Breast epithelium (tissue), 4 donors: ENCODE data around the gene KRTCAP2. TPM values are rescaled to one million over a fixed set of nuclear protein-coding genes. Genes with fewer than 3 reads are reported as not detected.

ENCODE experiments used
- DNase-seq, 2 donors: peaks; one replicate each; pipeline ENCODE4 v3.0.0-alpha.2; 2019; ENCODE audit warnings: low spot score in 2 of 2
- H3K27ac ChIP-seq, 2 donors: fragments of 200-600 bp; sonication (generic) in 1 of 2; one replicate each; pipeline ENCODE4 v1.5.1; 2016 to 2019; ENCODE audit warnings: mild to moderate bottlenecking in 1 of 2
- H3K27me3 ChIP-seq, 2 donors: fragments of 200-600 bp; sonication (generic) in 1 of 2; one replicate each; pipeline versions ENCODE4 v1.5.1 to v1.6.0; 2017 to 2019; ENCODE audit warnings: control low read depth in 1 of 2, mild to moderate bottlenecking in 1 of 2
- H3K36me3 ChIP-seq: fragments of 200-600 bp; one replicate; pipeline ENCODE4 v1.5.1; 2019
- H3K4me1 ChIP-seq, 2 donors: fragments of 200-600 bp; sonication (generic); one replicate each; pipeline ENCODE4 v1.5.1; 2016 to 2019; ENCODE audit warnings: control low read depth in 1 of 2
- H3K4me3 ChIP-seq, 3 donors: fragments of 200-600 bp; sonication (generic); 1 replicate in 2 of 3; 2 replicates in 1 of 3; pipeline ENCODE4 v1.5.1; 2016 to 2019; ENCODE audit warnings: mild to moderate bottlenecking in 3 of 3, moderate library complexity in 2 of 3
- H3K9me3 ChIP-seq, 2 donors: fragments of 200-600 bp; sonication (generic) in 1 of 2; one replicate each; pipeline ENCODE4 v1.5.1; 2016 to 2019; ENCODE audit warnings: control low read depth in 1 of 2
- CTCF ChIP-seq, 3 donors: fragments of 450-650 bp; IDR thresholded peaks; one replicate each; pipeline ENCODE4 v1.5.1; 2016 to 2017; ENCODE audit warnings: antibody characterized with exemption in 3 of 3, mild to moderate bottlenecking in 3 of 3, moderate library complexity in 3 of 3
- POLR2A ChIP-seq: fragments of 450-650 bp; IDR thresholded peaks from one replicate; pipeline ENCODE4 v1.6.1; 2016; ENCODE audit warnings: antibody characterized with exemption, mild to moderate bottlenecking, moderate library complexity
- POLR2AphosphoS5 ChIP-seq, 3 donors: sonication (generic); formaldehyde crosslinking; IDR thresholded peaks; one replicate each; pipeline ENCODE4 v1.6.1; 2017; ENCODE audit warnings: antibody characterized with exemption in 3 of 3
- intact Hi-C: fragments of 100-400 bp; cut with DNase I; formaldehyde crosslinking; loops from one replicate; pipeline ENCODE4 v1.15.1; 2023; ENCODE audit warnings: low total_unique reads
- total RNA-seq, 3 donors: library from RNA; depleted of rRNA; stranded (reverse); fragments of >200 nt; gene quantifications; one replicate each; pipeline ENCODE4 v1.1.0, GENCODE V29; 2016

Gene KRTCAP2
- total RNA-seq, 3 donors from 2014 or later: 104 to 147 (median 131) TPM

- no peak for TF ChIP-seq POLR2AphosphoS5 (IDR thresholded peaks at IDR 0.05)
- no peak for TF ChIP-seq POLR2A
- no peak for TF ChIP-seq CTCF (IDR thresholded peaks at IDR 0.05)
- Histone ChIP-seq H3K36me3 (no peaks in the 10 kb centered on the region), H3K27ac (peak overlapping the region; percentile 85 to 94), H3K27me3 (no peaks in the 10 kb centered on the region), H3K9me3 (no peaks in the 10 kb centered on the region), H3K4me3 (peak overlapping the region in 1 of 3 donors; percentile 8), H3K4me1 (peaks cover 0 to 13% of the 10 kb centered on the region in 2 donors)
- peak in 1 of 2 donors; percentile 50 for DNase-seq
- intact Hi-C loops: no loop called here
These were observed 4.8 kb upstream of the KRTCAP2 start for GRCh38 chr1:155177918-155178281.

- intact Hi-C loops: no loop called here
- TF ChIP-seq POLR2AphosphoS5 (IDR thresholded peaks at IDR 0.05) (peak in 1 of 3 donors; percentile 34), POLR2A (no peak)
- H3K27ac ChIP-seq: peak overlapping the region; percentile 85 to 94
- H3K36me3 ChIP-seq: no peaks in the 10 kb centered on the region
- H3K4me3 ChIP-seq: peak overlapping the region in 1 of 3 donors; percentile 26
- no peaks in the 10 kb centered on the region for H3K27me3 ChIP-seq
- H3K9me3 ChIP-seq: no peaks in the 10 kb centered on the region
- H3K4me1 ChIP-seq: peaks cover 0 to 14% of the 10 kb centered on the region in 2 donors
- peak; percentile 84 to 87 for DNase-seq
These were observed 4.3 kb upstream of the KRTCAP2 start for GRCh38 chr1:155177192-155177917.

- Histone ChIP-seq H3K27me3 (no peaks in the 10 kb centered on the region), H3K9me3 (no peaks in the 10 kb centered on the region), H3K36me3 (no peaks in the 10 kb centered on the region), H3K4me1 (peaks cover 0 to 16% of the 10 kb centered on the region in 2 donors), H3K27ac (peak overlapping the region; percentile 85 to 94), H3K4me3 (peak overlapping the region in 1 of 3 donors; percentile 26)
- TF ChIP-seq POLR2A (no peak), POLR2AphosphoS5 (IDR thresholded peaks at IDR 0.05) (peak in 1 of 3 donors; percentile 32), CTCF (IDR thresholded peaks at IDR 0.05) (peak; percentile 93 to 97 (median 94))
- intact Hi-C loops: no loop called here
- peak; percentile 78 to 91 for DNase-seq
These were observed 3.5 kb upstream of the KRTCAP2 start for GRCh38 chr1:155176544-155177071.

GRCh38 chr1:155175927-155176371, 2.8 kb upstream of the KRTCAP2 start:
- TF ChIP-seq POLR2A (no peak), POLR2AphosphoS5 (IDR thresholded peaks at IDR 0.05) (no peak), CTCF (IDR thresholded peaks at IDR 0.05) (no peak)
- intact Hi-C loops: no loop called here
- H3K36me3 ChIP-seq: no peaks in the 10 kb centered on the region
- H3K27ac ChIP-seq: peak overlapping the region in 1 of 2 donors; percentile 85
- peaks cover 0 to 16% of the 10 kb centered on the region in 2 donors for H3K4me1 ChIP-seq
- no peak overlapping the region for H3K4me3 ChIP-seq
- DNase-seq: peak in 1 of 2 donors; percentile 51
- no peaks in the 10 kb centered on the region for H3K9me3 ChIP-seq
- no peaks in the 10 kb centered on the region for H3K27me3 ChIP-seq

- Histone ChIP-seq H3K27ac (no peak overlapping the region), H3K4me3 (no peak overlapping the region), H3K36me3 (no peaks in the 10 kb centered on the region), H3K9me3 (no peaks in the 10 kb centered on the region), H3K4me1 (peaks cover 0 to 16% of the 10 kb centered on the region in 2 donors), H3K27me3 (no peaks in the 10 kb centered on the region)
- intact Hi-C loops: no loop called here
- peak in 1 of 2 donors; percentile 52 for DNase-seq
- TF ChIP-seq POLR2AphosphoS5 (IDR thresholded peaks at IDR 0.05) (no peak), CTCF (IDR thresholded peaks at IDR 0.05) (no peak), POLR2A (no peak)
These were observed 2.3 kb upstream of the KRTCAP2 start for GRCh38 chr1:155175281-155175926.
